Stimulated activated CD8-positive, alpha-beta memory T cell treated with anti-CD3 and anti-CD28 coated beads, Interleukin-4, amount 100 ng/mL, for 1 hour (primary cell): ENCODE results near the gene VIL1.

Experiments
- DNase-seq, 2 donors: peaks; one replicate each; pipeline ENCODE4 v3.0.0-alpha.2; 2020; ENCODE audit warnings: low read depth in 2 of 2, low spot score in 1 of 2

Gene VIL1

GRCh38 chr2:218418717-218419458 is at the start of gene VIL1:
VIL1 (plus strand) TSS chr2:218419123; CDS start chr2:218423779, 4,656 bp downstream.
- no peak for DNase-seq

- DNase-seq: no peak
These were observed 49.6 kb upstream of the VIL1 start for GRCh38 chr2:218369330-218369729.

- DNase-seq: no peak
These were observed 48.4 kb upstream of the VIL1 start for GRCh38 chr2:218370410-218371063.

GRCh38 chr2:218371983-218372350 is 47.0 kb upstream of the VIL1 start:
- DNase-seq: no peak

- no peak for DNase-seq
These were observed 44.1 kb upstream of the VIL1 start for GRCh38 chr2:218374795-218375194.

- no peak for DNase-seq
These were observed 43.7 kb upstream of the VIL1 start for GRCh38 chr2:218375212-218375611.

- DNase-seq: no peak
These were observed 40.9 kb upstream of the VIL1 start for GRCh38 chr2:218378053-218378452.

- no peak for DNase-seq
These were observed 37.0 kb upstream of the VIL1 start, which contains the start of gene SLC11A1 for GRCh38 chr2:218381916-218382366. SLC11A1 (plus strand) TSS chr2:218382273; CDS start chr2:218382369, 96 bp downstream.

GRCh38 chr2:218382785-218383184 is 36.1 kb upstream of the VIL1 start:
- no peak for DNase-seq

GRCh38 chr2:218383892-218384519 is 34.9 kb upstream of the VIL1 start:
- DNase-seq: no peak

GRCh38 chr2:218384975-218385374 is 33.9 kb upstream of the VIL1 start:
- no peak for DNase-seq

GRCh38 chr2:218386505-218387368 is 32.2 kb upstream of the VIL1 start:
- DNase-seq: no peak

- DNase-seq: no peak
These were observed 31.3 kb upstream of the VIL1 start for GRCh38 chr2:218387369-218388194.

- DNase-seq: no peak
These were observed 29.4 kb upstream of the VIL1 start for GRCh38 chr2:218389333-218390150.

GRCh38 chr2:218391202-218391601 is 27.7 kb upstream of the VIL1 start:
- no peak for DNase-seq

- DNase-seq: no peak
These were observed 26.5 kb upstream of the VIL1 start for GRCh38 chr2:218392459-218392858.

- no peak for DNase-seq
These were observed 25.9 kb upstream of the VIL1 start for GRCh38 chr2:218392891-218393462.

GRCh38 chr2:218393750-218394290 is 25.1 kb upstream of the VIL1 start:
- no peak for DNase-seq
